K562 (cell line): ENCODE measurements around the gene RASL12. TPM values are rescaled to one million over a fixed set of nuclear protein-coding genes. Genes with fewer than 3 reads are reported as not detected.

Experiments
- ATAC-seq: fragments of 200-7000 bp; cut with Tn5 transposase; 3 replicates; pipeline ENCODE4 v1.9.1; 2020; ENCODE audit warnings: moderate library complexity
- BruUV-seq: library from RNA; stranded (reverse); fragments of 400-500 nt; replicated peaks from 2 replicates; lab custom pipeline; 2021; lab: Mats Ljungman, UMichigan
- CTCF ChIA-PET: fragments of 300-600 bp; formaldehyde crosslinking; extraction: SDS; loops from one replicate; lab custom pipeline; 2021; ENCODE audit warnings: low intra/inter-chr PET ratio; lab: Yijun Ruan, JAX
- POLR2A ChIA-PET: fragments of 300-600, 350-650 bp; sonication (Branson Sonifier 250); formaldehyde crosslinking; extraction: SDS; loops from one replicate; lab custom pipeline; 2021; ENCODE audit warnings: antibody characterized with exemption, inconsistent platforms; lab: Yijun Ruan, JAX
- DNase-seq, 4 experiments: peaks; one replicate each; pipeline versions ENCODE4 v3.0.0 to v3.0.0-alpha.2; 2011 to 2018; ENCODE audit warnings: low spot score in 3 of 4, mixed read lengths in 3 of 4; ENCODE audit errors: extremely low read depth in 1 of 4
- FAIRE-seq: peaks from 2 replicates; lab custom pipeline; 2011; peaks lifted over from hg19 to GRCh38; lab: Jason Lieb, UNC
- H2AFZ ChIP-seq: 2 replicates; pipeline ENCODE4 v1.6.0; 2011; ENCODE audit warnings: low read depth, low read length, control low read depth, inconsistent platforms
- H3K27ac ChIP-seq: fragments of 200-600 bp; 3 replicates; pipeline ENCODE4 v1.8.0; 2011; ENCODE audit warnings: low read depth, mild to moderate bottlenecking, control low read depth, inconsistent platforms, low read length, moderate library complexity, mixed read lengths; ENCODE audit errors: extremely low read depth
- H3K27me3 ChIP-seq, 2 experiments: fragments of 300-600 bp in 1 of 2; 2 replicates in 1 of 2; 3 replicates in 1 of 2; pipeline versions ENCODE4 v1.6.0 to v1.8.0; 2011; ENCODE audit warnings: inconsistent platforms in 2 of 2, low read length in 2 of 2, mild to moderate bottlenecking in 1 of 2, mixed read lengths in 1 of 2, moderate library complexity in 1 of 2; ENCODE audit not compliant: control insufficient read depth in 2 of 2, insufficient read depth in 2 of 2
- H3K36me3 ChIP-seq: fragments of 300-600 bp; 3 replicates; pipeline ENCODE4 v1.8.0; 2011; ENCODE audit warnings: mild to moderate bottlenecking, low read length, inconsistent platforms; ENCODE audit not compliant: control insufficient read depth, insufficient read depth
- H3K4me1 ChIP-seq, 2 experiments: fragments of 200-600 bp in 1 of 2; replicated peaks in 1 of 2; 2 replicates in 1 of 2; 3 replicates in 1 of 2; pipeline versions ENCODE4 v1.5.1 to v1.8.0; 2011; ENCODE audit warnings: inconsistent platforms in 2 of 2, low read length in 2 of 2, mild to moderate bottlenecking in 1 of 2, mixed read lengths in 1 of 2, moderate library complexity in 1 of 2; ENCODE audit not compliant: control insufficient read depth in 2 of 2, insufficient read depth in 2 of 2
- H3K4me2 ChIP-seq: 2 replicates; pipeline ENCODE4 v1.6.1; 2011; ENCODE audit warnings: low read length, control low read depth, inconsistent platforms, mixed read lengths; ENCODE audit not compliant: insufficient read depth
- H3K4me3 ChIP-seq: fragments of 200-600 bp; sonication (generic), shearing (Covaris generic); 2 replicates; pipeline ENCODE4 v1.5.1; 2016; ENCODE audit warnings: control low read depth, inconsistent platforms
- H3K79me2 ChIP-seq: fragments of 200-600 bp; 3 replicates; pipeline ENCODE4 v1.8.0; 2011; ENCODE audit warnings: low read length, inconsistent platforms; ENCODE audit not compliant: control insufficient read depth, insufficient read depth
- H3K9ac ChIP-seq, 2 experiments: 2 replicates each; pipeline versions ENCODE4 v1.6.0 to v1.6.1; 2011; ENCODE audit warnings: low read depth in 2 of 2, low read length in 2 of 2, control low read depth in 1 of 2, inconsistent platforms in 1 of 2, mild to moderate bottlenecking in 1 of 2, mixed read lengths in 1 of 2; ENCODE audit not compliant: insufficient read depth in 1 of 2
- H3K9me1 ChIP-seq: one replicate; pipeline ENCODE4 v1.6.0; 2011; ENCODE audit warnings: inconsistent platforms, mild to moderate bottlenecking, low read length, moderate library complexity; ENCODE audit not compliant: control insufficient read depth, insufficient read depth
- H3K9me3 ChIP-seq: replicated peaks from 2 replicates; pipeline ENCODE4 v1.5.1; 2011; ENCODE audit warnings: low read depth, low read length, inconsistent platforms; ENCODE audit not compliant: control insufficient read depth, insufficient read depth
- H4K20me1 ChIP-seq: replicated peaks from 2 replicates; pipeline ENCODE4 v1.6.1; 2011; ENCODE audit warnings: low read length, inconsistent platforms, mixed read lengths; ENCODE audit not compliant: control insufficient read depth, insufficient read depth
- CAMTA2 ChIP-seq: fragments of 250-450 bp; sonication (Bioruptor Pico); conservative IDR thresholded peaks from 2 replicates; pipeline ENCODE4 v1.5.1; 2022
- CBX3 ChIP-seq, 2 experiments: IDR thresholded peaks; 1 replicate in 1 of 2; 2 replicates in 1 of 2; pipeline ENCODE4 v1.6.1; 2012; ENCODE audit warnings: inconsistent platforms in 2 of 2, low read length in 2 of 2, borderline replicate concordance in 1 of 2, control low read depth in 1 of 2
- ELF4 ChIP-seq: fragments of 450-650 bp; formaldehyde crosslinking; IDR thresholded peaks from 2 replicates; pipeline ENCODE4 v1.4.0; 2022; ENCODE audit warnings: missing genetic modification characterization
- GABPB1 ChIP-seq: sonication (generic); formaldehyde crosslinking; IDR thresholded peaks from 2 replicates; pipeline ENCODE4 v1.8.0; 2022; ENCODE audit warnings: mild to moderate bottlenecking, missing genetic modification reagents
- KDM1A ChIP-seq, 2 experiments: fragments of 450-650 bp; IDR thresholded peaks; 2 replicates each; pipeline ENCODE4 v1.6.1; 2016; ENCODE audit warnings: mild to moderate bottlenecking in 2 of 2
- PPARD ChIP-seq: fragments of 250-450 bp; sonication (Bioruptor Pico); IDR thresholded peaks from 2 replicates; pipeline ENCODE4 v1.8.0; 2022; ENCODE audit warnings: inconsistent platforms, mild to moderate bottlenecking, moderate library complexity
- SIN3A ChIP-seq, 2 experiments: fragments of 150-350 bp in 1 of 2; IDR thresholded peaks; 2 replicates each; pipeline ENCODE4 v1.6.1; 2011 to 2016; ENCODE audit warnings: borderline replicate concordance in 2 of 2, low read depth in 2 of 2, low read length in 2 of 2, mild to moderate bottlenecking in 2 of 2, moderate library complexity in 2 of 2; ENCODE audit not compliant: control insufficient read depth in 1 of 2
- TCF7L2 ChIP-seq: fragments of 150-350 bp; IDR thresholded peaks from 2 replicates; pipeline ENCODE4 v1.6.1; 2016; ENCODE audit warnings: low read depth, mild to moderate bottlenecking, low read length, moderate library complexity
- YY1 ChIP-seq, 3 experiments: IDR thresholded peaks; 2 replicates each; pipeline ENCODE4 v1.6.1; 2011; ENCODE audit warnings: low read length in 2 of 3, mild to moderate bottlenecking in 2 of 3, moderate library complexity in 2 of 3, borderline replicate concordance in 1 of 3, control low read depth in 1 of 3, low read depth in 1 of 3; ENCODE audit not compliant: insufficient read depth in 3 of 3, insufficient replicate concordance in 2 of 3, control insufficient read depth in 1 of 3, insufficient read length in 1 of 3; ENCODE audit errors: extremely low read depth in 1 of 3
- ZNF12 ChIP-seq: sonication (generic); formaldehyde crosslinking; IDR thresholded peaks from 2 replicates; pipeline ENCODE4 v1.4.0; 2020; ENCODE audit warnings: mild to moderate bottlenecking, missing genetic modification reagents
- ZNF551 ChIP-seq: fragments of 250-450 bp; sonication (Bioruptor Pico); IDR thresholded peaks from 2 replicates; pipeline ENCODE4 v1.5.0; 2021; ENCODE audit warnings: mild to moderate bottlenecking, moderate library complexity
- WGBS: fragments of 100-300 bp; shearing (Covaris generic); methylation state at CpG from one replicate; pipeline ENCODE4 v1.1.6; 2016; ENCODE audit warnings: low coverage, mixed read lengths; ENCODE audit not compliant: insufficient coverage; ENCODE audit errors: missing lambda C conversion rate; 5-methylcytosine and 5-hydroxymethylcytosine counted together
- in situ Hi-C: fragments of 300-500 bp; cut with MboI; formaldehyde crosslinking; loops from 4 replicates; pipeline ENCODE4 v1.15.0; 2018; ENCODE audit warnings: inconsistent platforms, mixed read lengths
- intact Hi-C: fragments of 100-400 bp; cut with micrococcal nuclease; formaldehyde crosslinking; loops from 2 replicates; pipeline ENCODE4 v1.14.2; 2022
- polyA plus RNA-seq, 8 experiments: library from polyadenylated mRNA; depleted of rRNA in 4 of 8; stranded (reverse) in 5 of 8; unstranded in 3 of 8; fragments of >200 nt; fragmentation: Nextera tagmentation in 2 of 8; fragmentation: Illumina TruSeq in 1 of 8; extraction: Ambion mirVana in 2 of 8; extraction: Trizol in 1 of 8; gene quantifications; 2 replicates each; pipeline versions ENCODE4 v1.2.1 to v1.2.3, GENCODE V29; 2011 to 2014; ENCODE audit warnings: inconsistent platforms in 1 of 8, missing spikeins in 1 of 8
- total RNA-seq, 7 experiments: library from RNA; depleted of rRNA in 6 of 7; stranded (reverse); fragments of >200 nt in 6 of 7; fragmentation: Illumina TruSeq in 2 of 7; extraction: Trizol in 2 of 7; gene quantifications; 2 replicates each; pipeline versions ENCODE4 v1.2.1 to v1.2.3, GENCODE V29; 2011 to 2021; ENCODE audit warnings: low replicate concordance in 1 of 7
- TF ChIP-seq, protein P1 (sequence below): fragments of 250-450 bp; sonication (Bioruptor Pico); IDR thresholded peaks from 2 replicates; pipeline ENCODE4 v1.8.0; 2022; ENCODE audit warnings: moderate library complexity, mild to moderate bottlenecking, inconsistent platforms
- TF ChIP-seq, protein P2 (sequence below): fragments of 450-650 bp; IDR thresholded peaks from 2 replicates; pipeline ENCODE4 v1.6.1; 2016; ENCODE audit warnings: borderline replicate concordance
- TF ChIP-seq, protein P3 (sequence below), 2 experiments: fragments of 250-450 bp in 1 of 2; fragments of 450-650 bp in 1 of 2; sonication (Bioruptor Pico) in 1 of 2; IDR thresholded peaks; 2 replicates each; pipeline versions ENCODE4 v1.6.1 to v1.8.0; 2016 to 2021; ENCODE audit warnings: mild to moderate bottlenecking in 2 of 2, moderate library complexity in 2 of 2, missing compliant biosample characterization in 1 of 2, missing genetic modification characterization in 1 of 2
- TF ChIP-seq, protein P4 (sequence below): fragments of 250-450 bp; sonication (Bioruptor Pico); IDR thresholded peaks from 2 replicates; pipeline ENCODE4 v1.5.0; 2021

Gene RASL12
- total and polyA plus RNA-seq, 9 of the 15 experiments (the other 6 are each of a cell fraction or from before 2014, with no cell fraction given) = not detected

DNA sequence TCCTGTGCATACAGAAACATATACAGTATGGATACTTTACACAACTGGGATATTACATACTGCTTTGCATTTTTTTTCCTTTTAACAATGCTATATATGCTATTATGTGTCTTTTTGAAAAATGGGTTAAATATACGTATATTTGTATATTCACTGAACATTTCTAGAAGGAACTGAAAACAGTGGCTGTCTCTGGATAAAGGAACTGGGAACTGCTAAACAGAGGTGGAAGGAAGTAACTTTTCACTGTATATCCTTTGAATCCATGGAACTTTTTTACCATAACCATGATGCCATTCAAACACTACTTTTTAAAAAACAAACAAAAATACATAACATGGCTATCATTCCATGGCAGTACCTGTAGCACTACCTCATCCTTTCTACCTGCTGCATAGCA is 40.2 kb downstream of the RASL12 start:
- no peak overlapping the region for H3K4me2 ChIP-seq
- ATAC-seq (no peak), FAIRE-seq (no peak), DNase-seq (no peak)
- ChIA-PET CTCF (no interaction called here), POLR2A (no interaction called here)
- no peak overlapping the region for H2AFZ ChIP-seq
- no peaks in the 10 kb centered on the region for H3K27me3 ChIP-seq
- H3K36me3 ChIP-seq = peaks cover 28% of the 10 kb centered on the region
- BruUV-seq = no TSS peak
- TF ChIP-seq, protein P1, sequence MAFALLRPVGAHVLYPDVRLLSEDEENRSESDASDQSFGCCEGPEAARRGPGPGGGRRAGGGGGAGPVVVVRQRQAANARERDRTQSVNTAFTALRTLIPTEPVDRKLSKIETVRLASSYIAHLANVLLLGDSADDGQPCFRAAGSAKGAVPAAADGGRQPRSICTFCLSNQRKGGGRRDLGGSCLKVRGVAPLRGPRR (CRISPR knock-in tag) = no peak
- TF ChIP-seq, protein P2, sequence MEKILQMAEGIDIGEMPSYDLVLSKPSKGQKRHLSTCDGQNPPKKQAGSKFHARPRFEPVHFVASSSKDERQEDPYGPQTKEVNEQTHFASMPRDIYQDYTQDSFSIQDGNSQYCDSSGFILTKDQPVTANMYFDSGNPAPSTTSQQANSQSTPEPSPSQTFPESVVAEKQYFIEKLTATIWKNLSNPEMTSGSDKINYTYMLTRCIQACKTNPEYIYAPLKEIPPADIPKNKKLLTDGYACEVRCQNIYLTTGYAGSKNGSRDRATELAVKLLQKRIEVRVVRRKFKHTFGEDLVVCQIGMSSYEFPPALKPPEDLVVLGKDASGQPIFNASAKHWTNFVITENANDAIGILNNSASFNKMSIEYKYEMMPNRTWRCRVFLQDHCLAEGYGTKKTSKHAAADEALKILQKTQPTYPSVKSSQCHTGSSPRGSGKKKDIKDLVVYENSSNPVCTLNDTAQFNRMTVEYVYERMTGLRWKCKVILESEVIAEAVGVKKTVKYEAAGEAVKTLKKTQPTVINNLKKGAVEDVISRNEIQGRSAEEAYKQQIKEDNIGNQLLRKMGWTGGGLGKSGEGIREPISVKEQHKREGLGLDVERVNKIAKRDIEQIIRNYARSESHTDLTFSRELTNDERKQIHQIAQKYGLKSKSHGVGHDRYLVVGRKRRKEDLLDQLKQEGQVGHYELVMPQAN = no peak
- TF ChIP-seq ZNF12 (no peak), CBX3 (IDR thresholded peaks at IDR 0.05; ENCODE audit: borderline replicate concordance in 1 of 2, low read length in 2 of 2) (no peak), YY1 (IDR thresholded peaks at IDR 0.05; ENCODE audit: borderline replicate concordance in 1 of 3, control insufficient read depth in 1 of 3, extremely low read depth in 1 of 3, insufficient read depth in 3 of 3, insufficient read length in 1 of 3, insufficient replicate concordance in 2 of 3, low read depth in 1 of 3, low read length in 2 of 3) (no peak), GABPB1 (CRISPR knock-in tag) (no peak), TCF7L2 (no peak), ZNF551 (CRISPR knock-in tag) (no peak), SIN3A (IDR thresholded peaks at IDR 0.05; ENCODE audit: borderline replicate concordance in 2 of 2, control insufficient read depth in 1 of 2, low read depth in 2 of 2, low read length in 2 of 2) (no peak), ELF4 (CRISPR knock-in tag) (no peak), PPARD (CRISPR knock-in tag) (no peak), KDM1A (IDR thresholded peaks at IDR 0.05) (no peak), CAMTA2 (CRISPR knock-in tag) (no peak)
- TF ChIP-seq, protein P3, sequence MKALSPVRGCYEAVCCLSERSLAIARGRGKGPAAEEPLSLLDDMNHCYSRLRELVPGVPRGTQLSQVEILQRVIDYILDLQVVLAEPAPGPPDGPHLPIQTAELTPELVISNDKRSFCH (CRISPR knock-in tag; IDR thresholded peaks at IDR 0.05) = no peak
- TF ChIP-seq, protein P3 (tag; IDR thresholded peaks at IDR 0.05) = no peak
- TF ChIP-seq, protein P4, sequence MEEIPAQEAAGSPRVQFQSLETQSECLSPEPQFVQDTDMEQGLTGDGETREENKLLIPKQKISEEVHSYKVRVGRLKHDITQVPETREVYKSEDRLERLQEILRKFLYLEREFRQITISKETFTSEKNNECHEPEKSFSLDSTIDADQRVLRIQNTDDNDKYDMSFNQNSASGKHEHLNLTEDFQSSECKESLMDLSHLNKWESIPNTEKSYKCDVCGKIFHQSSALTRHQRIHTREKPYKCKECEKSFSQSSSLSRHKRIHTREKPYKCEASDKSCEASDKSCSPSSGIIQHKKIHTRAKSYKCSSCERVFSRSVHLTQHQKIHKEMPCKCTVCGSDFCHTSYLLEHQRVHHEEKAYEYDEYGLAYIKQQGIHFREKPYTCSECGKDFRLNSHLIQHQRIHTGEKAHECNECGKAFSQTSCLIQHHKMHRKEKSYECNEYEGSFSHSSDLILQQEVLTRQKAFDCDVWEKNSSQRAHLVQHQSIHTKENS (CRISPR knock-in tag) = no peak
- no peak overlapping the region for H3K4me3 ChIP-seq
- peaks cover 19% of the 10 kb centered on the region for H3K79me2 ChIP-seq
- peaks cover 5 to 13% of the 10 kb centered on the region in 2 experiments; a peak in 4 of 5 replicates for H3K4me1 ChIP-seq
- in situ Hi-C loops = no loop called here
- H3K9me1 ChIP-seq = no peaks in the 10 kb centered on the region
- WGBS = 88% methylated on average over 1 of the region's 1 CpG
- no peak overlapping the region for H3K9ac ChIP-seq
- no peaks in the 10 kb centered on the region for H4K20me1 ChIP-seq
- no peak overlapping the region for H3K27ac ChIP-seq
- H3K9me3 ChIP-seq = no peaks in the 10 kb centered on the region
- intact Hi-C loops = no loop called here
